Hepatocyte (in vitro differentiated cells): ENCODE results near the gene TIGD2.

Source experiments
- EZH2 ChIP-seq: fragments of 200-600 bp; sonication (generic); IDR thresholded peaks from 2 replicates; pipeline ENCODE4 v1.6.1; 2016; ENCODE audit warnings: antibody characterized with exemption, mild to moderate bottlenecking, borderline replicate concordance
- EZH2phosphoT487 ChIP-seq: fragments of 200-600 bp; sonication (generic); IDR thresholded peaks from one replicate; pipeline ENCODE4 v1.6.1; 2018; ENCODE audit warnings: antibody characterized with exemption, mild to moderate bottlenecking, low read depth, moderate library complexity; ENCODE audit not compliant: unreplicated experiment, severe bottlenecking
- TF ChIP-seq, protein P1 (sequence below): fragments of 200-600 bp; sonication (generic); IDR thresholded peaks from 2 replicates; pipeline ENCODE4 v1.5.1; 2016; ENCODE audit warnings: antibody characterized with exemption, mild to moderate bottlenecking; ENCODE audit not compliant: poor library complexity

DNA sequence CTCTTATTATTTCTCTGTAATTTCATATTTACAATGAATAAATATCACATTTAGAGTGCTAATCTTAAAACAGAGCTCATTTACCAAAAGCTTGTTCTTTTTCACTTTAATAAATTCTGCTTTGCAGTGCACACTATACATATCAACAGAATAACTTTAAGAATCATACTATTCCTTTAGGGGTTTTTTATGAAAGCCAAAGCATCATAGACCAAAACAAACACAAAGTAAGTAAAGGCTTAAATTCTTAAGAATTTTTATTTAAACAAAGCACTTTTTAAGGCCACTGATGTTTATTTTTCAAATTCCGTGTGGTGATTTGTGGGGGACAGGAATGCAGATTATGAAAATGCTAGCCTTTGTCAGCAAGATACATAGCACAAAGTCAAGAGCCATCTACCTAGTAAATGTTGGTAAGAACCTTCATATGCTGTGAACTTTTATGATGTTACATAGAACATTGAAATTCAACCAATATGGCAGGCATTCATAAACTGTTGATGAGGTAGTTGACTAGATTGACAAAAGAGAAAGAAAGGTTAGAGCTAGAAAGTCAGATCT lies 17.8 kb downstream of the TIGD2 start:
- TF ChIP-seq, protein P1, sequence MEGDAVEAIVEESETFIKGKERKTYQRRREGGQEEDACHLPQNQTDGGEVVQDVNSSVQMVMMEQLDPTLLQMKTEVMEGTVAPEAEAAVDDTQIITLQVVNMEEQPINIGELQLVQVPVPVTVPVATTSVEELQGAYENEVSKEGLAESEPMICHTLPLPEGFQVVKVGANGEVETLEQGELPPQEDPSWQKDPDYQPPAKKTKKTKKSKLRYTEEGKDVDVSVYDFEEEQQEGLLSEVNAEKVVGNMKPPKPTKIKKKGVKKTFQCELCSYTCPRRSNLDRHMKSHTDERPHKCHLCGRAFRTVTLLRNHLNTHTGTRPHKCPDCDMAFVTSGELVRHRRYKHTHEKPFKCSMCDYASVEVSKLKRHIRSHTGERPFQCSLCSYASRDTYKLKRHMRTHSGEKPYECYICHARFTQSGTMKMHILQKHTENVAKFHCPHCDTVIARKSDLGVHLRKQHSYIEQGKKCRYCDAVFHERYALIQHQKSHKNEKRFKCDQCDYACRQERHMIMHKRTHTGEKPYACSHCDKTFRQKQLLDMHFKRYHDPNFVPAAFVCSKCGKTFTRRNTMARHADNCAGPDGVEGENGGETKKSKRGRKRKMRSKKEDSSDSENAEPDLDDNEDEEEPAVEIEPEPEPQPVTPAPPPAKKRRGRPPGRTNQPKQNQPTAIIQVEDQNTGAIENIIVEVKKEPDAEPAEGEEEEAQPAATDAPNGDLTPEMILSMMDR = no peak
- TF ChIP-seq EZH2phosphoT487 (no peak), EZH2 (no peak)
